Measurements from ENCODE around the gene DTX4. TPM values are rescaled to one million over a fixed set of nuclear protein-coding genes. Genes with fewer than 3 reads are reported as not detected.

The DTX4 gene
- total RNA-seq, 1 experiment from 2014 or later: 1.9 TPM

GRCh38 chr11:59222464-59223060 lies 50.6 kb downstream of the DTX4 start:
- ChIA-PET POLR2A (ENCODE audit: low non-redundant PET) (no interaction called here), CTCF (no interaction called here)
- H3K4me1 ChIP-seq (ENCODE audit: insufficient read depth, low read length, poor library complexity, severe bottlenecking): no peaks in the 10 kb centered on the region
- H3K27me3 ChIP-seq (replicated peaks; ENCODE audit: insufficient read depth, low read depth, low read length, poor library complexity): peaks cover 3% of the 10 kb centered on the region
- H3K36me3 ChIP-seq (ENCODE audit: insufficient read depth, low read length, poor library complexity, severe bottlenecking): no peaks in the 10 kb centered on the region
- H3K4me3 ChIP-seq (ENCODE audit: low read depth, low read length, poor library complexity, severe bottlenecking): no peak overlapping the region
- no peak overlapping the region for H3K27ac ChIP-seq (ENCODE audit: low read depth, low read length, poor library complexity, severe bottlenecking)
- no peaks in the 10 kb centered on the region for H3K9me3 ChIP-seq (ENCODE audit: low read depth, low read length, poor library complexity, severe bottlenecking)
- BruUV-seq (replicated peaks): no TSS peak
- TF ChIP-seq CTCF (conservative IDR thresholded peaks at IDR 0.05; ENCODE audit: low read depth, low read length) (no peak), EZH2 (IDR thresholded peaks at IDR 0.05; ENCODE audit: borderline replicate concordance, low read depth, low read length, poor library complexity, severe bottlenecking) (no peak)
- intact Hi-C loops (cut with micrococcal nuclease; ENCODE audit: unreplicated experiment): no loop called here
- no peak for DNase-seq (ENCODE audit: low spot score)

DNA sequence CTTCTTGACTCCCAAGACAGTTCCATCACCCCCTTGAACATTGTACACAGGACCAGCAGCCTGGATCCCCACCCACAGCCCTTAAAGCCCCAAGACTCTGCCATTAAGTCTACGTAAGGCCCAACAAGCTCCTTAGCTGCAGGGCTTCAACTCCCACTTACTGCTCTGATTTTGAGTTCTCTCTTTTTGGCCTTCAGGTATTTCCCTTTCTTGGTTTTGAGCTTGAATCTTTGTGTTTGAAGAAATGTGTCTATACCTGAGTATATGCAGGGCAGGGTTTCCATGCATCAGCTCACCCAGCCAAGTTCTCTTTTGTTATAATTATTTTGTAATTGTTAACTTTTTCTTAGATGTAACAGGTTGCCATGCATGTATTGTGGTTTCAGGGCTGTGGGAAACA lies 51.2 kb downstream of the DTX4 start:
- intact Hi-C loops (cut with micrococcal nuclease; ENCODE audit: unreplicated experiment): no loop called here
- POLR2A ChIA-PET (ENCODE audit: low non-redundant PET): no interaction called here
- no peak overlapping the region for H3K4me3 ChIP-seq (ENCODE audit: low read depth, low read length, poor library complexity, severe bottlenecking)
- no peaks in the 10 kb centered on the region for H3K4me1 ChIP-seq (ENCODE audit: insufficient read depth, low read length, poor library complexity, severe bottlenecking)
- BruUV-seq (replicated peaks): no TSS peak
- no peak overlapping the region for H3K27ac ChIP-seq (ENCODE audit: low read depth, low read length, poor library complexity, severe bottlenecking)
- CTCF ChIA-PET: no interaction called here
- no peaks in the 10 kb centered on the region for H3K9me3 ChIP-seq (ENCODE audit: low read depth, low read length, poor library complexity, severe bottlenecking)
- no peak for DNase-seq (ENCODE audit: low spot score)
- TF ChIP-seq EZH2 (IDR thresholded peaks at IDR 0.05; ENCODE audit: borderline replicate concordance, low read depth, low read length, poor library complexity, severe bottlenecking) (no peak), CTCF (conservative IDR thresholded peaks at IDR 0.05; ENCODE audit: low read depth, low read length) (no peak)
- H3K27me3 ChIP-seq (replicated peaks; ENCODE audit: insufficient read depth, low read depth, low read length, poor library complexity): peaks cover 3% of the 10 kb centered on the region
- H3K36me3 ChIP-seq (ENCODE audit: insufficient read depth, low read length, poor library complexity, severe bottlenecking): no peaks in the 10 kb centered on the region

DNA sequence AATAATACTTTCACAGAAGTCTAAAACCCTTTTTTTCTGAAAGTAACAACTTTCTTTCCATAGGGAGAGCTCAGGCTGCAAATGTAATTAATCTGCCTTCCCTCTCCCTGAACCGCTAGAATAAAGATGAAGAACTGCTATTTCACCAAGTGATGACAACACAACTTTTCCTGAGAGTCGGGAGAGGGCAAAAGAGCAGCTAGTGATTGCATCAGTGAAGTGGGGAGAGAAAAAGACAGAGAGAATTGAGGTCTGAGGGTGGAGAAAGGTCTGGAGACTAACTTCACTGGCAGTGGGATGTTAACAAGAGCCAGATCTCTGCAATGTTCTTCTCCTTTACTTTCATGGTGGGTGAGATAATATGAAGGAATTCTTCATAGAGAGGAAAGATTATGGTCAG lies 51.7 kb downstream of the DTX4 start:
- TF ChIP-seq CTCF (conservative IDR thresholded peaks at IDR 0.05; ENCODE audit: low read depth, low read length): no peak
- TF ChIP-seq EZH2 (IDR thresholded peaks at IDR 0.05; ENCODE audit: borderline replicate concordance, low read depth, low read length, poor library complexity, severe bottlenecking): no peak
- no peaks in the 10 kb centered on the region for H3K36me3 ChIP-seq (ENCODE audit: insufficient read depth, low read length, poor library complexity, severe bottlenecking)
- POLR2A ChIA-PET (ENCODE audit: low non-redundant PET): no interaction called here
- H3K9me3 ChIP-seq (ENCODE audit: low read depth, low read length, poor library complexity, severe bottlenecking): no peaks in the 10 kb centered on the region
- no peaks in the 10 kb centered on the region for H3K4me1 ChIP-seq (ENCODE audit: insufficient read depth, low read length, poor library complexity, severe bottlenecking)
- H3K27ac ChIP-seq (ENCODE audit: low read depth, low read length, poor library complexity, severe bottlenecking): no peak overlapping the region
- H3K4me3 ChIP-seq (ENCODE audit: low read depth, low read length, poor library complexity, severe bottlenecking): no peak overlapping the region
- no TSS peak for BruUV-seq (replicated peaks)
- intact Hi-C loops (cut with micrococcal nuclease; ENCODE audit: unreplicated experiment): no loop called here
- peaks cover 3% of the 10 kb centered on the region for H3K27me3 ChIP-seq (replicated peaks; ENCODE audit: insufficient read depth, low read depth, low read length, poor library complexity)
- no peak for DNase-seq (ENCODE audit: low spot score)
- CTCF ChIA-PET: no interaction called here
